ENCODE data around the gene PALM2AKAP2.

DNA sequence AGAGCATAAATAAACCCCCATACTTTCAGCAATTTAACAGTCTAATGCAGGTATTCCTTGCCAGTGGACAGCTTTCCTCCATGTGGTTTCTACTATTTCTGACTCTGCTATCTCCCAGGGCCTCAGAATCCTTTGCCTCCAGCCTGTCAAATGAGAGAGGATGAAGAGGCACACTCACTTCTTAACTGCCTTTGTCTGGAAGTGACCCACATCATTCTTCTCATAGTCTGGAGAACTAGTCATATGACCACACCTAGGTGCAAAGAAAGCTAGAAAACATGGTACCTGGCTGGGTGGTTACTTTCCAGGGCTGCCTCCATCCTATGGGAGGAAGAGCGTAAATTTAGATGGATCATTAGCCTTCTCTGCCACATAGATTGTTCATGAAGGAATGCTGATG is 22.5 kb downstream of the PALM2AKAP2 start:
- TF ChIP-seq, protein P1, sequence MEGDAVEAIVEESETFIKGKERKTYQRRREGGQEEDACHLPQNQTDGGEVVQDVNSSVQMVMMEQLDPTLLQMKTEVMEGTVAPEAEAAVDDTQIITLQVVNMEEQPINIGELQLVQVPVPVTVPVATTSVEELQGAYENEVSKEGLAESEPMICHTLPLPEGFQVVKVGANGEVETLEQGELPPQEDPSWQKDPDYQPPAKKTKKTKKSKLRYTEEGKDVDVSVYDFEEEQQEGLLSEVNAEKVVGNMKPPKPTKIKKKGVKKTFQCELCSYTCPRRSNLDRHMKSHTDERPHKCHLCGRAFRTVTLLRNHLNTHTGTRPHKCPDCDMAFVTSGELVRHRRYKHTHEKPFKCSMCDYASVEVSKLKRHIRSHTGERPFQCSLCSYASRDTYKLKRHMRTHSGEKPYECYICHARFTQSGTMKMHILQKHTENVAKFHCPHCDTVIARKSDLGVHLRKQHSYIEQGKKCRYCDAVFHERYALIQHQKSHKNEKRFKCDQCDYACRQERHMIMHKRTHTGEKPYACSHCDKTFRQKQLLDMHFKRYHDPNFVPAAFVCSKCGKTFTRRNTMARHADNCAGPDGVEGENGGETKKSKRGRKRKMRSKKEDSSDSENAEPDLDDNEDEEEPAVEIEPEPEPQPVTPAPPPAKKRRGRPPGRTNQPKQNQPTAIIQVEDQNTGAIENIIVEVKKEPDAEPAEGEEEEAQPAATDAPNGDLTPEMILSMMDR (conservative IDR thresholded peaks at IDR 0.05): no peak
- no peak for TF ChIP-seq EZH2 (IDR thresholded peaks at IDR 0.05; ENCODE audit: low read depth)
